Astrocyte (in vitro differentiated cells and primary cell): Measurements from ENCODE around the gene OPA1.

Source experiments
- CTCF ChIP-seq: IDR thresholded peaks from 2 replicates; pipeline ENCODE4 v1.5.1; 2011; ENCODE audit warnings: low read depth, mild to moderate bottlenecking, inconsistent platforms, low read length, moderate library complexity; ENCODE audit not compliant: insufficient read depth
- EZH2 ChIP-seq: IDR thresholded peaks from 2 replicates; pipeline ENCODE4 v1.6.1; 2012; ENCODE audit warnings: mild to moderate bottlenecking, low read length, inconsistent platforms; ENCODE audit not compliant: insufficient read depth

- TF ChIP-seq CTCF (no peak), EZH2 (no peak)
Observed at GRCh38 chr3:193711964-193712598, 119.1 kb downstream of the OPA1 start.
